HuH-7.5 (cell line): ENCODE measurements around the gene COX10.
A peak's percentile ranks its signal among the peaks of the same experiment; 100 is the strongest.
"Not testable (repeated sequence)": the region's sequence is repeated elsewhere in the genome, so short reads cannot be mapped to it uniquely, and the experiment has no call there.

Source experiments
- DNase-seq: peaks from one replicate; pipeline ENCODE4 v3.0.0; 2011; ENCODE audit warnings: low spot score

Gene COX10

DNA sequence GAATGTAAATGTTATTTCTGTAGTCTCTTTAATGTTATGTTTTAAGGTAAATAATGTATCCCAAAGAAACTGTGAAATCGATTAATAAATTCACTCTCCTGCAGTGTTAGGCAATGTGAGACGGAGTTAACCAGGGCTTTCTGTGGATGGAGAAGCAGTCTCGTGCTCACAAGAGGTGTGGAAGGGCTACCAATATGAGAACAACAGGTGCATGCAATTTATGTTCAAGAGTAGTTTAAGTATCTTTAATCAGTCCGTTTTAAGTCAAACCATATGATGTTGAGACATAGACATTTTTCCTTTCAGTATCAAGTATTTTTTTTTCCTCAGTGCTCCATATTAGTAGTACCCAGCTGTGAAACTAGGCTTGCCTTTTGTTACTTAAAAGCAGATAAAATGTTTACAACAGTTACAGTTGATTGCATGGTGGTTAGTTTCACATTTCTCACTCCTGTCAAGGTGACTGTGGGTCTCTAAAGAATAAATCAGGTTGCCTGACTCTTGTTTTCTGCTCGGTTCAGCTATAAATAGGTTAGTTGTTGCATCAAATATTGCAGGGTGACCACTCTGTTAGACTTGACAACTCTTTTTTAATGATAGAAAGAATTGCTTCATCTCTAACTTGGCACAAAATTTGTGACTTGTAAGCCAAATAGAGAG lies 54.4 kb downstream of the COX10 start:
- DNase-seq: no peak

DNA sequence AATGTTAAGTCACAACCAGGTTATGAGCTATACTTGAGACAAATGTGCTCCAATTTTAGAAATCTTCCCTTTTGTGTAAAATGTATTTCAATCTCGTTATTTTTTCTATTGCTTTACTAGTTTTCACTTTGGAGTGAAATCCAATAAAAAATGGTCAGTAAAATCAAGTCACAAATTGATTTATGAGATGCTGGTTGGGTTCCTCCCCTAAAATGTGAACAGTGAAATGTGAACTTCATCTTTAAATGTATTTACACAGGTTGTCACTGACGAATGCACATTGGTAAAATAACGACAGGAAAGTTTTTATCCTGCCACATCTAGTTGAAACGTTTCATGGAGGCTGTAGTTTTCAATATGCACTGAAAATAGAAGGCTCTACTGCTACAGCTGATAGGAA lies 55.5 kb downstream of the COX10 start:
- DNase-seq: no peak

DNA sequence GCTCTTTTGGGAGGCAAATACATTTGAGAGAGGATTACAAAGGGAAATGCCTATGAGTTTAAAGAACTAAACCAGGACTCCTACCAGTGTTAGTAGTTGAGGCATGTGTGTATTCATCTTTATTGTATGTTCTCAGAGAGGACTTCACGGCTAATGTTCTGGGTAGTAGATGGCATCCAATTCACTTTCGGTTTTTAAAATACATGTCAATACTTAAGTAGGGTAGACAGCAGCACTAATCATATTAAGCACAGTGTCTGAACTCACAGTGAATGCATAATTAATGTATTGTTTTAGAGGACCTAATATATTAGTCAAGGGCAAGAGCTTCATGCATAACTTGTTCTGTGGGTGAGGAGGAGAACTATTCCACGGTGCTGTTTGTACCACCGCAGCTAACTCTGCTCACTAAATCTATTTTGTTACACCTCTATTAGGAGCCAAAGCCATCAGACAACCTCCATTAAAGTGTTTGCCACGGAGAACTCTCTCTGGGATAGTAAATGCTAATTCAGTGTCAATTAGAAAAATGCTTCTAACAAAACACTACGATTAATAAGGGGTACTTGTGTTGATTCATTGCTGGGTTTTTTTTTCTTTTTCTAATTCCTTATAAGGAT lies 56.3 kb downstream of the COX10 start:
- DNase-seq: no peak

DNA sequence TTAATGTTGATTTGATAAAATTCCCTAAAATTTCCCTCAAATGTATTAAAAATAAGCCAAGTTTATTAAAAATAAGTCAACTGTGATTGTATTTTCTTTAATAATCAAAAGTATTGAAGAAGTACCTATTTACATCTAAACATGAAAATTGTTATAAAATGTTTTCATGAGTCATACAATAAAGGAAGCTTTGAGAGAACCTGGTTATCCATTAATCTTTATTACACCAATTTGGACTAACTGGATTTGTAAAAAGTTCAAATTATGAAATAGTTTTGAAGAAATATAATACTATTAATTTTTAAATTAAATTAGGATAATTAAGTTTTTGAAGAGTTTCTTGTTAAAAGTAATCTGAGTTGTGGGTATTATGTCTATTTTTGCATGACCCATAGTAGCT lies 63.8 kb downstream of the COX10 start:
- DNase-seq: no peak

DNA sequence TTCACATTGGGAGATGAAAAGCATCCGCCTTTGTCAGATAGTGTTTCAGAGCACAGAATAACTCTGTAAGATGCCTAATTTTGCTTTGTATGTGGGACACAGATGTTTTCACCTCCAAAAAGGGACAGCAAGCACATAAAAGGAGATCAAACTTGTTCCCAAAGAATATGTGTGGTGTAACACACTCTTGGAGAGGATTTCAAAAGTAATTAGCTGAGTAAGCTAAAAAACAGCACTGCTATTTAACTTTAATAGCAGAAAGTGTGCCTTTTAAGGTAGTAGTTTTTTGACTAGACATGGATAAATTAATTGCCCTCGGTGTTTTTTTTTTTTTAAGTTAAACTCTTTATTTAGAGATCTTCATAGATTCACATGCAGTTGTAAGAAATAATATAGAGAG lies 65.2 kb downstream of the COX10 start:
- DNase-seq: no peak

DNA sequence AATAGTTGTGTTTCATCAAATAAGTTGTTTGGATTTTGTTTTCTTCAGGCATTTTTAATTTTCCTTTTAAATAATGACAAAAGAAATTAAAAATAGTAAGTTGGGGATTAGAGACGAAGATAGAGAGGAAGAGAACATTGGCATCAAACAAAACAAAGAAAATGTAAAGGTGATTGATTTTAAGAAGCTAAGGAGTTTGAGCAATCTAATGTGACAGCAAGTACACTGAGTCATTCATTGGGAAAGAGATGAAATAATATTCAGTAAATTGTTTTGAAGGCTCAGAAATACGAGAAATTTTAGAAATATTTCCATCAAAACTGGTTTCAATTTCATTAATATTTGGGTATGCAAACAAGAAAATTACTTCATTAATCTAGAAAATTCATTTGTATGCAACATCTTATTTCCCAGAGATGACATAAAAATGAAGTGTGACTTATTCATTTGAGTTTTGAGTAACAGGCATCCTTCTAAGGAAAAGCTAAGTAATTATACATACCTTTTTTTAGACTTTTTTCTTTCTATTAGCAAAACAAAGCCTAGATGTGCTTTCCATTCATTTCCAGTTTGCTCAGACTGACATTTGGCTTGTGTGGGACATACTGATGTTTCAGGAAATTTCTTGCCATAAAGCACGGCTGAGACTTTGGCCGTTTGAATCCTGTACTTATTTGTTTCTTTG lies 66.7 kb downstream of the COX10 start:
- no peak for DNase-seq

DNA sequence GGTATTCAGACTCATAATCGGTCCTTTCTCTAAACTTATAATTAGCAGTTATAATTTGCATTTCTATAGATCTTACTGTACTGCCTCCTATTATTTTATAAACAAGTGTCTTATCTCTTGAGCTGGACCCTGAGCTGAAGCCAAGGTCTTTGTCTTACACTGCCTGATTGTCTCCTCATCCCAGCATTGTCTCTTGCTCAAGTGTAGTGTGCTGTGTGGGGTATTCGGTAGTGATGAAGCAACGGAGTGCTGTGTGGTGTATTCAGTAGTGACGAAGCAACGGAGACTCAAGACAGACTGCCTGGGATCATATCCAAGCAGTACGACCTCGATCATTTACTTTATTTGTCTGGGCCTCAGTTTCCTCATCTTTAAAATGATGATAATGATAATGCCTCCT lies 69.3 kb downstream of the COX10 start:
- no peak for DNase-seq

DNA sequence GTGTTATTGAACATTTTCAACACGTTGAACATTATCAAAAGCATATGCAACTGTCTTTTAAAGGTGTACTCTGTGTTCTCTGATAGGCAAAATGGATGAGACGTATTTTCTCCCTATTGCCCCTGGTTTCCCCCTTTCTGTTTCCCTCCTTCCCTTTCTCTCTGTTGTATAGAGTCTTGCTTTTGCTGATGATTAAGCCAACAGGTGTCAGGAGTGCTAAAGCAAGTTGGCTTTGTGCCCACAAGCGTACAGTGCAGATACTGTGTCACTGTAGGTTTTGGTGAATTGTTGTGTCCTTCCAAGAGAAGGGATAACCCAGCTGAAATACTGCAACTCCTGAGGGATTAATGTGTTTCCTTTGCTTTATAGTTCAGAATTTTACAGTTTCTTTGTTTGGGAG lies 74.4 kb downstream of the COX10 start:
- DNase-seq: no peak

DNA sequence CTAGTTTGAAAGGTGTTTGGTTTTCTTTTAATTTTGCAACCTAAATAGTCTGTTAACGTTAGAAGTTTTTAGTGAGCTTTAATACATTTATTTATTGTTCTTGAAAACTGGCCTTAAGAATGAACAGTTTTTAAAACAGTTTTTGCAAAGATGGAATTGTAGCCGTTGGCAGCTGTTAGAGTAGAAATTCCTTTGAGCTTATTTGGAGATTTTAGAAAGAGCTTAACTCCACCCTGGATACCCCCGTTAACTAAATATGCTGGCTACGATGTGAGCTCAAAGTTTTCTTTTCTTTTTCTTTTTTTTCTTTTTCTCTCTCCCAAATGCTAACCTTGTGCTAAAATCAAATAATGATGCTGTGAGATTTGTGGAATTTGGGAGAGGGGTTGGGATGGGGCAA lies 75.2 kb downstream of the COX10 start:
- no peak for DNase-seq

DNA sequence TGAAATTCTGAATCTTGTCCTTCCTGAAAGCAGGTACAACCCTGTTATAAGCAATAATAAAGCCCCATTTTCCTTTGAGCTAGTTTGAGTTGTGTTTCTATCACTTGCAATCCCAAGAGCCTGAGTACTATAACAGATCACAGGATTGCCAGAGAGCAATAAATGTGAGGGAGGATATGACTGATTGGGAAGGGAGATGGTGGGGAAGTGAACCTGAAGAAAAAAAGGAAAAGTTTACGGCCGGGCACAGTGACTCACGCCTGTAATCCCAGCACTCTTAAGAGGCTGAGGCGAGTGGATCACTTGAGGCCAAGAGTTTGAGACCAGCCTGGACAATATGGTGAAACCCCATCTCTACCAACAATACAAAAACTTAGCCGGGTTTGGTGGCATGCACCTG lies 80.4 kb downstream of the COX10 start:
- no peak for DNase-seq

DNA sequence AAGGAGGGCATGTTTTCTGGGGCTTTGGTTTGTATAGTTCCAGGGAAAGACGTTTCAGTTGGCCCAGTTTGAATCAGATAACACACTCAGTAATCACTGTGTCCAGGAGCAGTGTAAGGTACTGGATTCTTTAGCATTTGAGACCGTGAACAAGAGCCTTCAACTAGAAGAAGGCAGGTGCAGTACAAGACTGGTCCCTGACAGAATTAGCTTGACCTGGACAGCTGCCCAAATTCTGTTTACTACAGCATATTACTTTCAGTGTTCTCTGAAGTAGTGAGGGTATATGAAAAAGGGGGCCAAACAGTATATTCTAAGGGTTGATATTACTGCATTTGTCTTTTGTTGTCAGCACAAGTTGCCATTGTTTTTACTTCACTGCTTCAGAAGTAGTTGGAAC lies 81.3 kb downstream of the COX10 start:
- no peak for DNase-seq

DNA sequence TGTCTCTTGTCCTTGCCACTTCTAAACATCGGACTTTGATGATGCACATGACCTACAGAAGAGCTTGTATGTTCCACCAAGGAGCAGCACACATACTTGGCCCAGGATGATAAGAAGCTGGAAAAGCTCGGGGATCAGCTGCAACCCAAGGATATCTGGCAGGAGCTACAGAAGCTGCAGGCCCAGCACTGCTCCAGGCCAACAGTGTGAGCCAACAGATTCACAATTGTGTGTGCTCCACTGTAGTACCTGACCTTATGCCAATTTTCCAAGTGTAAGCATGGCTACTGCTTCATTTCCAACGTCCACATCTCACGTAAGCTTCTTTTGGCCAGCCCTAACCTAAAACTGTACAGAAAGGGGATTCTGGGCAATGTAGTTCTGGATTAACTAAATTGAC lies 83.4 kb downstream of the COX10 start:
- no peak for DNase-seq

DNA sequence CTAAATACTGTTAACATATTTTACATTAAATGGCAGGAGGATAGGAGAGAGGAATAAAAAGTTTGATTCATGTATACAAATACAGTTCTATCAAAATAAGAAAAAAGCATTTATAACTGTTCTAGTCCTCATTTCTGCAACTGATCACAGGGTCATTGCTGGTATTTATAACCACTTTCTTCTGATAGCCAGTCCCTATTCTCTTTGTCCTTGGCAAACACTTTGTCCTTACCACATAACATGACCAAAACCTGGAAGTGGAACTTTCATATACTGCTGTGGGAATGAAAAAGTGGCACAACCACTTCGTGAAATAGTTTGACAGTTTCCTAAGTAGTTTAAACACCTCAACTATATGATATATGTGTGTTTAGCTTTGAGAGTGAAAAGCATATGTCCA lies 84.1 kb downstream of the COX10 start:
- no peak for DNase-seq

DNA sequence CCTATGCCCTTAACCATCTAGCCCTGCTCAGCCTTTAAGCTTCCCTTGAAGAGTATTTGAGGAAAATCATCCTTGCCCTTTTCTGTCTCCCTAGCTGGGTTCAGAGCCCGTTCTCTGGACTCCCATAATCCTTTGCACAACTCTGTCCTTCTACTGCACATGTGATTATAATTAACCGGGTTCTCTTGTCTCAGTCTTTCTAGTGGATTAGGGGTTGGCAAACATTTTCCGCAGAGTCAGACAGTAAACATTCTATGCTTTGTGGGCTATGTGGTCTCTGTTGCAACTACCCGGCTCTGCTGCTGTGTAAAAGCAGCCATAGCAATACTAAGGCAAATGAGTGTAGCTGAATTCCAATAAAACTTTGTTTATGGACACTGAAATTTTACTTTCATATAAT lies 87.4 kb downstream of the COX10 start:
- DNase-seq: peak; percentile 6

DNA sequence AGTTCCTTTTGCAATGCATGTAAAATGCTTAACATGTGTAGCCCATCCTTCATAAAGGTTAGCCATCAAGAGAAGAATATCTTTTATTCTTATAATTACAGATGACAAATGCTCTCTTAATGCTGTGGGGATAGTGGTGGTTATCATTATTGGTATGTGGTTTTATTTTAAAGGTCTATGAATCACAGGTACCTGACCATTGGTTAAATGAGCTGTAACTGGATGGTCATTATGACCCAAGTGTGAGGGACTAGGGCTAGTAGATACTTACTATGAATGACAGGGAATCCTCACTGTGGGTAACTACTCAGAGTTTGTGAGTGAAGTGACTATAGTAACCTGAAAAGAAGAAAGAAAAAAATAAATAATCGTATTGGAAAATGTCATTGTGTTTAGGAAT lies 88.5 kb downstream of the COX10 start:
- DNase-seq: no peak

DNA sequence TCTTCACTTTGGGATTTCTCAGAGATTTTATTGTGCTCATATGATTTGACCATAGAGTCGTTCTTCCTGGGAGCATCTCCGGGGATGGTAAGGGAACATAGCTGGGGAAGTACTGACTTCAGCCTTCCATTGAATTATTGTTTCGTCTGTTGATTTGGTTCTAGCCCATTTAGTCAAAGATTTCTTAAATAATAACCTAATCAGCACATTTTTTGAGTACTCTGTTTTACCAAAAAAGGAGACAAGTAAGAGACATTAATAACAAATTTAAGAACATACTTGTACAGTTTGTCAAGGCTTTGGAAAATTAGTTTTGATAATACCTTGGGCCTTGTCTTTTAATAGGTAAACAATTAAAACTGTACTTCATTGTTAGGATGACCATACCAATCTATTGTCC lies 89.4 kb downstream of the COX10 start:
- no peak for DNase-seq

DNA sequence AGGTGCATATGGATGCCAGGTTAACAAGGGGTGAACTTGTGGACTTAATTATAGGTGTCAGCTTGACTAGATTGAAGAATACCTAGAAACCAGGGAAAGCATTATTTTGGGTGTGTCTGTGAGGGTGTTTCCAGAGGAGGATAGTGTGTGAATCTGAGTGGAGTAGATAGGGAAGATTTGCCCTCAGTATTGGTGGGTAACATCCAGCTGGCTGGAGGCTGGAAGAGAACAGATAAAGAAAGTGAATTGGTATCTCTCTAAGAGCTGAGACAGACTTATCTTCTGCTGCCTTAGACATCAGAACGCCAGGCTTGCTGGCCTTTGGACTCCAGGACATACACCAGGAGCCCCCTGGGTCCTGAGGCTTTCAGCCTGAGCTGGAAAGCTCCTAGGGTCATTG lies 92.1 kb downstream of the COX10 start:
- no peak for DNase-seq

DNA sequence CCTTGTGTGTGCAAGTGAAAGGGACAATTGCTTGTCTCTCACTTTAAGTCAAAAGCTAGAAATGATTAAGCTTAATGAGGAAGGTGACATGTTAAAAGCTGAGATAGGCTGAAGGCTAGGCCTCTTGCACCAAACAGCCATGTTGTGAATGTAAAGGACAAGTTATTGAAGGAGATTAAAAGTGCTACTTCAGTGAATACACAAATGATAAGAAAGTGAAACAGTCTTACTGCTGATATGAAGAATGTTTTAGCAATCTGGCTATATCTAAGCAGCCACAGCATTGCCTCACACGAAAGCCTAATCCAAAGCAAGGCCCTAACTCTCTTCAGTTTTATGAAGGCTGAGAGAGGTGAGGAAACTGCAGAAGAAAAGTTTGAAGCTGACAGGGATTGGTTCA lies 96.3 kb downstream of the COX10 start:
- DNase-seq: no peak

DNA sequence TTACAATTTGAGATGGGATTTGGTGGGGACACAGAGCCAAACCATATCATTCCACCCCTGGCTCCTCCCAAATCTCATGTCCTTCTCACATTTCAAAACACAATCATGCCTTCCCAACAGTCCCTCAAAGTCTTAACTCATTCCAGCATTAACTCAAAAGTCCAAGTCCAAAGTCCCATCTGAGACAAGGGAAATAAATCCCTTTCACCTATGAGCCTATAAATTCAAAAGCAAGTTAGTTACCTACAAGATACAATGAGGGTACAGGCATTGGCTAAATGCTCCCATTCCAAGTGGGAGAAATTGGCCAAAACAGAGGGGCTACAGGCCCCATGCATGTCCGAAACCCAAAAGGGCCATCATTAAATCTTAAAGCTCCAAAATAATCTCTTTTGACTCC lies 98.5 kb downstream of the COX10 start:
- not testable (repeated sequence) for DNase-seq

DNA sequence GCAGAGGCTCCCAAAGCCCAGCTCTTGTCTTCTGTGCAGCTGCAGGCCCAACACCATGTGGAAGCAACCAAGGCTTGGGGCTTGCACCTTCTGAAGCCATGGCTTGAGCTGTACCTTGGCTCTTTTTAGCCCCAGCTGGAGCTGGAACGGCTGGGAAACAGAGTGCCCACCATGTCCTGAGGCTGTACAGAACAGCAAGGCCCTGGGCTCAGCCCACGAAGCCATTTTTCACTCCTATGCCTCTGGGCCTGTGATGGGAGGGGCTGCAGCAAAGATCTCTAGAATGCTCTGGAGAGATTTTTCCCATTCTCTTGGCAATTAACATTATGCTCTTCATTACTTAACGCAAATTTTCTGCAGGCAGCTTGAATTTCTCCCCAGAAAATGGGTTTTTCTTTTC lies 99.3 kb downstream of the COX10 start:
- no peak for DNase-seq

DNA sequence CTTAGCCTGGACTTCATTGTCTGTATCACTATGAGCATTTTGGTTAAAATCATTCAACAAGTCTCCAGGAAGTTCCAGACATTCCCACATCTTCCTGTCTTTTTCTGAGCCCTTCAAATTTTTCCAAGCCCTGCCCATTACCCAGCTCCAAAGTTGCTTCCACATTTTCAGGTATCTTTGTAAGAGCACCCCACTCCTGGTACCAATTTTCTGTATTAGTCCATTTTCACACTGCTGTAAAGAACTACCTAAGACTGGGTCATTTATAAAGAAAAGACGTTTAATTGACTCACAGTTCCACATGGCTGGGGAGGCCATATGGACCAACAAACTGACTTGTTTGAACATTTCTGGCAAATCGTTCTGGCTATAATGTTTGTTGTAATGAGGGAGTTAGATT lies 100.0 kb downstream of the COX10 start:
- no peak for DNase-seq

DNA sequence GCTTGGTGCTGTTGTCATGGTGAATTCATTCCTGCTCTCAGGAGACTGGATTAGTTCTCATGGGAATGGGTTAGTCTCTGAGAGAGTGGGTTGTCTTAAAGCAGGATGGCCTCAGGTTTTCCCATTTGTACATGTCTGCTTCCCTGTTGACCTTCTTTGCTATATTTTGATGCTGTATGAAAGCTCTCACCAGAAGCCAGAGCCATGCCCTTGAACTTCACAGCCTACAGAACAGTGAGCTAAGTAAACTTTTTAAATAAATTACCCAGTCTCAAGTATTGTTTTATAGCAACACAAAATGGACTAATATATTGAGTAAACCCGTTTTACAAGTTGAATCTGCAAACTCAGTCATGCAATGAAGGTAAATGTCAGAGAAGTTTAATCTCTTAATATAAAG lies 100.6 kb downstream of the COX10 start:
- no peak for DNase-seq

DNA sequence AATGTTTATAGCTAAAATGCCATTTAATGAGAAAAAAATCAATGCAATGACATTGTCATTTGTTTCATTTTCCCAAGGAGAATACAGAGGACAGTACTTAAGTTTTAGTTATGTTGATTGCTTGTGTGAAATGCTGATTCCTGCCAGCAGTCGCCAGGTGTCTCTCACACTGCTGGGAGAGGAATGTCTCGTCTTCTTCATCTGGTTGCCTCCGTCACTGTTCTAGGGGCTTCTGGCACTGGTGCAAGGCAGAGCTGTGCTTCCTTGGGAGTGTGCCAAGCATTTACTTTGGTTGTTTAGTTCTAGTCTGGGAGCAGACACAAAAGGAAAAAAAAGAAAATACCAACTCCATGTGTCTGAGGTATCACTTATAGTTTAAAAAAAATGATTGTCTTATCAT lies 107.7 kb downstream of the COX10 start:
- DNase-seq: not testable (repeated sequence)

DNA sequence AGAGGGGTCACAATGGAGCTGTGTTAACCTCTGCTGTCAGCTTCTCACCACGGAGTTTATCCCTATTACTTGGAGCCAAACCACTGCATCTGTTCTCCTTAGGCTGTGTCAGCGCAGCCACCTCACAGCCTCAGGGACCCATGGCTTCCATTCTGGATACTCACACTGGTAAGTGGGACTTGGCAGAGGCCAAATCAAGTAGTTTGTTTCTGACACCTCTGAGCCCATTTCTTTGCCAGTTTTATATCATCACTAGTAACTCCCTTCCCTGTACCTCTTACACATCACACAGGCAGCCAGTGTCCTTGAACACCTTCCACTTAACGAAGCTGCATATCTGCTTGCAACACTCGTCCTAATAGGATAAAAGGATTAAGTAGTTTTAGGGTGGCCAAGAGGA lies 108.5 kb downstream of the COX10 start:
- not testable (repeated sequence) for DNase-seq
